ENCODE results near the gene TRPT1. TPM values are rescaled to one million over a fixed set of nuclear protein-coding genes. Genes with fewer than 3 reads are reported as not detected.

The TRPT1 gene
- total RNA-seq, 2 experiments from 2014 or later: 40.6 to 49.0 TPM

DNA sequence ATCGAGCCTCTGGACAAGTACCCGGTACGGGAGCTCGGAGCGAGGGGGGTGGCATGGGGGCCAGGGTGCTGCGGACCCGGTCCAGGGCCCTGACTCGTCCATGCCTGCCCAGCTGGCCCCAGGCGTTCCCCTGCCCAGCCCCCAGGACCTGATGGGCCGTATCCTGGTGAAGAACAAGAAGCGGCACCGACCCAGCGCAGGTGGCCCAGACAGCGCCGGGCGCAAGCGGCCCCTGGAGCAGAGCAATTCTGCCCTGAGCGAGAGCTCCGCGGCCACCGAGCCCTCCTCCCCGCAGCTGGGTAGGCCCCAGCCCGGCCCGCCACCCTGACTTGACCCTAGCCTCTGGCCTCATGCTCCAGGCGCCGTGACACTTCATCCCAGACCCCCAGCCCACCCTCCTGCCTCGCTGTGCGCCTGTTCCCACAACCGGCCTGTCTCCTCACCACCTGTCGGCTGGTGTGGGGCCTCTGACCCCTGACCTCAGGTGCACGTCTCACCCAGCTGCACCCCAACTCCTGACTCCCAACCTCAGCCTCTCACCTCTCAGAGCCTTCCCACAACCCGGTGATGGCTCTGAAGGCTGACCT lies 33.1 kb upstream of the TRPT1 start:
- no peak for DNase-seq (ENCODE audit: low spot score)
- Histone ChIP-seq H4K20me1 (ENCODE audit: insufficient read depth, low read length) (no peaks in the 10 kb centered on the region), H3K36me3 (ENCODE audit: insufficient read depth, low read length) (no peaks in the 10 kb centered on the region), H3K79me2 (ENCODE audit: insufficient read depth, low read depth, low read length) (no peaks in the 10 kb centered on the region), H3K27ac (ENCODE audit: low read depth, low read length, poor library complexity, severe bottlenecking) (no peak overlapping the region), H3K4me3 (ENCODE audit: low read depth, low read length, poor library complexity, severe bottlenecking) (no peak overlapping the region), H3K4me1 (ENCODE audit: insufficient read depth, low read length, poor library complexity, severe bottlenecking) (no peaks in the 10 kb centered on the region), H3K9me3 (ENCODE audit: low read length) (no peaks in the 10 kb centered on the region), H3K9me2 (ENCODE audit: insufficient read depth, low read length) (no peaks in the 10 kb centered on the region), H3K4me2 (ENCODE audit: low read length) (no peak overlapping the region), H2AFZ (ENCODE audit: low read length) (no peak overlapping the region)
- intact Hi-C loops (cut with micrococcal nuclease; ENCODE audit: unreplicated experiment): no loop called here
- no peak for TF ChIP-seq EZH2phosphoT487 (IDR thresholded peaks at IDR 0.05; ENCODE audit: borderline replicate concordance, low read depth, low read length)
- TF ChIP-seq, protein P1, sequence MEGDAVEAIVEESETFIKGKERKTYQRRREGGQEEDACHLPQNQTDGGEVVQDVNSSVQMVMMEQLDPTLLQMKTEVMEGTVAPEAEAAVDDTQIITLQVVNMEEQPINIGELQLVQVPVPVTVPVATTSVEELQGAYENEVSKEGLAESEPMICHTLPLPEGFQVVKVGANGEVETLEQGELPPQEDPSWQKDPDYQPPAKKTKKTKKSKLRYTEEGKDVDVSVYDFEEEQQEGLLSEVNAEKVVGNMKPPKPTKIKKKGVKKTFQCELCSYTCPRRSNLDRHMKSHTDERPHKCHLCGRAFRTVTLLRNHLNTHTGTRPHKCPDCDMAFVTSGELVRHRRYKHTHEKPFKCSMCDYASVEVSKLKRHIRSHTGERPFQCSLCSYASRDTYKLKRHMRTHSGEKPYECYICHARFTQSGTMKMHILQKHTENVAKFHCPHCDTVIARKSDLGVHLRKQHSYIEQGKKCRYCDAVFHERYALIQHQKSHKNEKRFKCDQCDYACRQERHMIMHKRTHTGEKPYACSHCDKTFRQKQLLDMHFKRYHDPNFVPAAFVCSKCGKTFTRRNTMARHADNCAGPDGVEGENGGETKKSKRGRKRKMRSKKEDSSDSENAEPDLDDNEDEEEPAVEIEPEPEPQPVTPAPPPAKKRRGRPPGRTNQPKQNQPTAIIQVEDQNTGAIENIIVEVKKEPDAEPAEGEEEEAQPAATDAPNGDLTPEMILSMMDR (conservative IDR thresholded peaks at IDR 0.05; ENCODE audit: low read length): no peak
- ChIA-PET POLR2A (no interaction called here), CTCF (ENCODE audit: unreplicated experiment) (interaction anchor here (0.7 kb wide), 1 partner anchor 9 kb away, joined by 3 read pairs; no protein-coding TSS in a partner anchor)
- BruUV-seq (replicated peaks): no TSS peak

DNA sequence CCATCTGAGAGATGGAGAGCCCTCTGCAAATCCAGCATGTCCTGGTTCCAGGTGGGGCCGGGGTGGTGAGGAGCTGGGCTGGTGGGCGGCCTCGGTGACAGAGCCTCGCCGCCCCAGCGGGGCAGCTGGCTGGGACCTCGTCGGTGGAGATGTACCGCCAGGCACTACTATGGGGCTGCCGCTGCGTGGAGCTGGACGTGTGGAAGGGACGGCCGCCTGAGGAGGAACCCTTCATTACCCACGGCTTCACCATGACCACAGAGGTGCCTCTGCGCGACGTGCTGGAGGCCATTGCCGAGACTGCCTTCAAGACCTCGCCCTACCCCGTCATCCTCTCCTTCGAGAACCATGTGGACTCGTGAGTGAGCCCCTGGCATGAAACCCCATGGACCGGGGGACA lies 32.4 kb upstream of the TRPT1 start:
- Histone ChIP-seq H3K4me3 (ENCODE audit: low read depth, low read length, poor library complexity, severe bottlenecking) (no peak overlapping the region), H4K20me1 (ENCODE audit: insufficient read depth, low read length) (no peaks in the 10 kb centered on the region), H3K79me2 (ENCODE audit: insufficient read depth, low read depth, low read length) (no peaks in the 10 kb centered on the region), H2AFZ (ENCODE audit: low read length) (no peak overlapping the region), H3K4me2 (ENCODE audit: low read length) (no peak overlapping the region), H3K9me2 (ENCODE audit: insufficient read depth, low read length) (no peaks in the 10 kb centered on the region), H3K4me1 (ENCODE audit: insufficient read depth, low read length, poor library complexity, severe bottlenecking) (no peaks in the 10 kb centered on the region), H3K9me3 (ENCODE audit: low read length) (no peaks in the 10 kb centered on the region), H3K27ac (ENCODE audit: low read depth, low read length, poor library complexity, severe bottlenecking) (no peak overlapping the region), H3K36me3 (ENCODE audit: insufficient read depth, low read length) (no peaks in the 10 kb centered on the region)
- DNase-seq (ENCODE audit: low spot score): no peak
- intact Hi-C loops (cut with micrococcal nuclease; ENCODE audit: unreplicated experiment): no loop called here
- no peak for TF ChIP-seq EZH2phosphoT487 (IDR thresholded peaks at IDR 0.05; ENCODE audit: borderline replicate concordance, low read depth, low read length)
- TF ChIP-seq, protein P1 (conservative IDR thresholded peaks at IDR 0.05; ENCODE audit: low read length): no peak
- ChIA-PET CTCF (ENCODE audit: unreplicated experiment) (interaction anchor here (0.7 kb wide), 1 partner anchor 9 kb away, joined by 3 read pairs; no protein-coding TSS in a partner anchor), POLR2A (no interaction called here)
- no TSS peak for BruUV-seq (replicated peaks)

DNA sequence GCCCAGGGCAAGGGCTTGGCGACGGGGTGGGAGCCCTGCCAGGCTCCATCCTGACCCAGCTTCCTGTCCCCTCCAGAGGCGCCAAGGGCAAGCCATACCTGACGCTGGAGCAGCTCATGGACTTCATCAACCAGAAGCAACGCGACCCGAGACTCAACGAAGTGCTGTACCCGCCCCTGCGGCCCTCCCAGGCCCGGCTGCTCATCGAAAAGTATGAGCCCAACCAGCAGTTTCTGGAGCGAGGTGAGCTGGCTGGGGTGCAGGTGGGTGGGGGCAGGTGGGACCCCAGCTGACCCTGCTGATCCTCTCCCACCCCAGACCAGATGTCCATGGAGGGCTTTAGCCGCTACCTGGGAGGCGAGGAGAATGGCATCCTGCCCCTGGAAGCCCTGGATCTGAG lies 30.3 kb upstream of the TRPT1 start:
- CTCF ChIA-PET (ENCODE audit: unreplicated experiment): no interaction called here

More for the DNA sequence above, 30.3 kb upstream of the TRPT1 start:
- no peak for TF ChIP-seq EZH2phosphoT487 (IDR thresholded peaks at IDR 0.05; ENCODE audit: borderline replicate concordance, low read depth, low read length)
- TF ChIP-seq, protein P1 (conservative IDR thresholded peaks at IDR 0.05; ENCODE audit: low read length): no peak
- H3K27ac ChIP-seq (ENCODE audit: low read depth, low read length, poor library complexity, severe bottlenecking): no peak overlapping the region
- intact Hi-C loops (cut with micrococcal nuclease; ENCODE audit: unreplicated experiment): no loop called here
- no peaks in the 10 kb centered on the region for H4K20me1 ChIP-seq (ENCODE audit: insufficient read depth, low read length)
- no peak overlapping the region for H2AFZ ChIP-seq (ENCODE audit: low read length)
- POLR2A ChIA-PET: interaction anchor here (0.6 to 1.0 kb wide), 2 partner anchors 14 to 71 kb away, joined by 3 to 4 read pairs; no protein-coding TSS in a partner anchor
- no peak for DNase-seq (ENCODE audit: low spot score)
- H3K4me3 ChIP-seq (ENCODE audit: low read depth, low read length, poor library complexity, severe bottlenecking): no peak overlapping the region
- BruUV-seq (replicated peaks): no TSS peak
- no peak overlapping the region for H3K4me2 ChIP-seq (ENCODE audit: low read length)
- no peaks in the 10 kb centered on the region for H3K36me3 ChIP-seq (ENCODE audit: insufficient read depth, low read length)
- H3K9me2 ChIP-seq (ENCODE audit: insufficient read depth, low read length): no peaks in the 10 kb centered on the region
- no peaks in the 10 kb centered on the region for H3K9me3 ChIP-seq (ENCODE audit: low read length)
- H3K4me1 ChIP-seq (ENCODE audit: insufficient read depth, low read length, poor library complexity, severe bottlenecking): peaks cover 17% of the 10 kb centered on the region
- no peaks in the 10 kb centered on the region for H3K79me2 ChIP-seq (ENCODE audit: insufficient read depth, low read depth, low read length)
